ENCODE measurements around the gene CELA2A. TPM values are rescaled to one million over a fixed set of nuclear protein-coding genes. Genes with fewer than 3 reads are reported as not detected.
A peak's percentile ranks its signal among the peaks of the same experiment; 100 is the strongest.
"Not testable (repeated sequence)": the region's sequence is repeated elsewhere in the genome, so short reads cannot be mapped to it uniquely, and the experiment has no call there.

Gene CELA2A
- total and polyA plus RNA-seq, 7 donors = 0.10 to 2.1 TPM; not detected in 5

DNA sequence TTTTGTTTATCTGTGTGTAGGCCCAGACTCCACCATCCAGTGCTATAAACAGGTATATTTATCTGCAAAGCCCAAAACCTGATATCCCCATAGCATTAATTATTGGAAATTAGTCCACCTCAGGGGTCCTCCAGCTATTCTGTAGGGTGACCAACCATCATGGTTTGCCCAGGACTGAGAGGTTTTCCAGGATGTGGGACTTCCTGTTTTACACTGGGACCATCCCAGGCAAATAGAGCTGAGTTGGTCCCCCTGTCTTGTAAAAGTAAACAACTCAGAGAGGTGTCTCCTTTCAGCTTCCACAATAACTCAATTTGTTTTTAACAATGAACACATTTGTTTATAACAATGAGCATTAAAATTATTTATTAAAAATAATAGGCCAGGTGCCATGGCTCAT is 11.6 kb downstream of the CELA2A start:
- H3K9me3 ChIP-seq = no peaks in the 10 kb centered on the region
- intact Hi-C loops (cut with DNase I) = no loop called here
- no peak overlapping the region for H3K4me3 ChIP-seq
- no peaks in the 10 kb centered on the region for H3K36me3 ChIP-seq (ENCODE audit: insufficient read depth in 1 of 2, low read depth in 1 of 2)
- ATAC-seq (no peak), DNase-seq (no peak)
- H3K27ac ChIP-seq = no peak overlapping the region
- H3K4me1 ChIP-seq = no peaks in the 10 kb centered on the region
- peaks cover 0 to 1% (median 0%) of the 10 kb centered on the region in 3 donors for H3K27me3 ChIP-seq (ENCODE audit: insufficient read depth in 3 of 3, low read length in 2 of 3)
- TF ChIP-seq, protein P1, sequence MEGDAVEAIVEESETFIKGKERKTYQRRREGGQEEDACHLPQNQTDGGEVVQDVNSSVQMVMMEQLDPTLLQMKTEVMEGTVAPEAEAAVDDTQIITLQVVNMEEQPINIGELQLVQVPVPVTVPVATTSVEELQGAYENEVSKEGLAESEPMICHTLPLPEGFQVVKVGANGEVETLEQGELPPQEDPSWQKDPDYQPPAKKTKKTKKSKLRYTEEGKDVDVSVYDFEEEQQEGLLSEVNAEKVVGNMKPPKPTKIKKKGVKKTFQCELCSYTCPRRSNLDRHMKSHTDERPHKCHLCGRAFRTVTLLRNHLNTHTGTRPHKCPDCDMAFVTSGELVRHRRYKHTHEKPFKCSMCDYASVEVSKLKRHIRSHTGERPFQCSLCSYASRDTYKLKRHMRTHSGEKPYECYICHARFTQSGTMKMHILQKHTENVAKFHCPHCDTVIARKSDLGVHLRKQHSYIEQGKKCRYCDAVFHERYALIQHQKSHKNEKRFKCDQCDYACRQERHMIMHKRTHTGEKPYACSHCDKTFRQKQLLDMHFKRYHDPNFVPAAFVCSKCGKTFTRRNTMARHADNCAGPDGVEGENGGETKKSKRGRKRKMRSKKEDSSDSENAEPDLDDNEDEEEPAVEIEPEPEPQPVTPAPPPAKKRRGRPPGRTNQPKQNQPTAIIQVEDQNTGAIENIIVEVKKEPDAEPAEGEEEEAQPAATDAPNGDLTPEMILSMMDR (IDR thresholded peaks at IDR 0.05) = no peak

DNA sequence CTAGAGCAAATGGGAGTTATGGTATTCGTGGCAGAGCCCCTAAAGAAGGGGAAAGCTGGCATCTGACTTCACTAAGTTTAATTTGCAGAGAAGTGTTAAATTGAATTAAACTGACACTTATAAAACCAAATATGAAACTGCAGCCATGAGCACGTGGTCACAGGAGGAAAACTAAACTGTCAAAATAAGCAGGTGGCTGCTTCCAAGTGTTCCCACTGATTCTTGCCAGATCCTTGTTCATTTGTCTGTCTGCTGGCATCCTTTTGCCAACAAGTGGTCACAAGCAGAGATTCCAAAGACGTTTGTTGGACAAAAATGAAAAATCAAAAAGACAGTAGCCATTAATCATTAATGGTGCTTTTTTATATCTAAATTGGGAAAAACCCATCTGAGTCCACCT is 12.8 kb downstream of the CELA2A start:
- H3K4me3 ChIP-seq = no peak overlapping the region
- no peaks in the 10 kb centered on the region for H3K36me3 ChIP-seq (ENCODE audit: insufficient read depth in 1 of 2, low read depth in 1 of 2)
- H3K4me1 ChIP-seq = no peaks in the 10 kb centered on the region
- TF ChIP-seq, protein P1 (IDR thresholded peaks at IDR 0.05) = no peak
- no peaks in the 10 kb centered on the region for H3K9me3 ChIP-seq
- intact Hi-C loops (cut with DNase I) = no loop called here
- DNase-seq = no peak
- H3K27me3 ChIP-seq (ENCODE audit: insufficient read depth in 3 of 3, low read length in 2 of 3) = peaks cover 0 to 1% (median 0%) of the 10 kb centered on the region in 3 donors
- WGBS, 3 donors = 19 to 32% (median 26%) methylated on average over 3 of the region's 3 CpGs
- ATAC-seq = no peak
- H3K27ac ChIP-seq = no peak overlapping the region

GRCh38 chr1:15469821-15470448 is 13.4 kb downstream of the CELA2A start:
- H3K9me3 ChIP-seq; intact Hi-C loops (cut with DNase I); H3K4me1 ChIP-seq; H3K4me3 ChIP-seq; H3K36me3 ChIP-seq (ENCODE audit: insufficient read depth in 1 of 2, low read depth in 1 of 2); H3K27me3 ChIP-seq (ENCODE audit: insufficient read depth in 3 of 3, low read length in 2 of 3); H3K27ac ChIP-seq; DNase-seq: not testable (repeated sequence)
- WGBS, 3 donors = 33 to 44% (median 44%) methylated on average over 9 of the region's 9 CpGs
- peak; percentile 28 to 72 (median 36) for ATAC-seq

- WGBS, 3 donors = 31 to 55% (median 35%) methylated on average over 5 of the region's 5 CpGs
- intact Hi-C loops (cut with DNase I); H3K27me3 ChIP-seq (ENCODE audit: insufficient read depth in 3 of 3, low read length in 2 of 3); H3K4me3 ChIP-seq; H3K36me3 ChIP-seq (ENCODE audit: insufficient read depth in 1 of 2, low read depth in 1 of 2); DNase-seq; H3K27ac ChIP-seq; ATAC-seq; H3K9me3 ChIP-seq; H3K4me1 ChIP-seq: not testable (repeated sequence)
Observed at GRCh38 chr1:15471067-15471466, 14.5 kb downstream of the CELA2A start.

DNA sequence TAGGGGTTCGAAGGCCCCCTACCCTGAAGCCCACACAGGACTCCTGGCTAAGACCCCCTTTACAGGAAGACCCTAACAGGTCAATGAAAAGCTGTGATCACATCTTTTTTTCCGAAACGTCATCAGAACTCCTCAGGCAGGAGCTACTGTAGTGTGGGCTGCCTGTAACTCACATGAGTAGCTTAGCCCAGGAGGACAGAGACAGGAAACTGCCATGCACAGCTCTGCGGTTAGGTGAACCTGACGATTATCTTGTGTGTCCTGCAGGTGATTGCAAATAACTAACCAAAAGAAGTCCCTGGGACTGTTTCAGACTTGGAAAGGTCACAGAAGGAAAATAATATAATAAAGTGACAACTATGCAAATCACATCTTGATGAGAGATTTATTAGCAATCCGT is 15.2 kb downstream of the CELA2A start:
- 76 to 83% (median 80%) methylated on average over 6 of the region's 6 CpGs for WGBS, 3 donors
- not testable (repeated sequence) for DNase-seq

DNA sequence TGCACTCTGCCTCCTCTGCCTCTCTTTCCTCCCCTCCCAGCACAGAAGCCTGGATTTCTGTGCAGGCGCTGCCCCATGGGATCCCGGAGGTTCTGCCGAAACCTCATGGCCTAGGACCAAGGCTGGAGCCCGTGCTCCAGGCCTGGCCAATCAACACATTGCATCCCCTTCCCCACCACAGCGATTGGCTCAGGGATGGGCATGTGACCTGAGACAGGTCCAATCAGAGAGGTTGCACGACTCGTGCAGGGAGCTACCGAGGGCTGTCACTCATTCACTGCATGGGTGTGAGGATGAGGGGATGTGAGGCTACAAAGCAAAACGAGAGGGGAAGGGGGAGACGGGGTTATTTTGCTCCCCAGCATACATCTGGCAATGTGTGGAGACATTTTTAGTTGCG is 16.1 kb downstream of the CELA2A start:
- H3K27me3 ChIP-seq (ENCODE audit: insufficient read depth in 3 of 3, low read length in 2 of 3) = no peaks in the 10 kb centered on the region
- no peak overlapping the region for H3K27ac ChIP-seq
- ATAC-seq = no peak
- H3K36me3 ChIP-seq (ENCODE audit: insufficient read depth in 1 of 2, low read depth in 1 of 2) = no peaks in the 10 kb centered on the region
- H3K9me3 ChIP-seq = no peaks in the 10 kb centered on the region
- WGBS, 3 donors = 85 to 90% (median 89%) methylated on average over 11 of the region's 11 CpGs
- TF ChIP-seq, protein P1 (IDR thresholded peaks at IDR 0.05) = no peak
- DNase-seq = no peak
- H3K4me1 ChIP-seq = no peaks in the 10 kb centered on the region
- H3K4me3 ChIP-seq = no peak overlapping the region
- intact Hi-C loops (cut with DNase I) = no loop called here

More for the DNA sequence above, 15.2 kb downstream of the CELA2A start:
- ATAC-seq; H3K36me3 ChIP-seq (ENCODE audit: insufficient read depth in 1 of 2, low read depth in 1 of 2); H3K27me3 ChIP-seq (ENCODE audit: insufficient read depth in 3 of 3, low read length in 2 of 3); H3K27ac ChIP-seq; intact Hi-C loops (cut with DNase I); H3K9me3 ChIP-seq; H3K4me1 ChIP-seq; H3K4me3 ChIP-seq: not testable (repeated sequence)
